Uterine smooth muscle cell (primary cell): Measurements from ENCODE around the gene WNT2. TPM values are rescaled to one million over a fixed set of nuclear protein-coding genes. Genes with fewer than 3 reads are reported as not detected.

Source experiments
- total RNA-seq: library from RNA; depleted of rRNA; stranded (reverse); fragments of >200 nt; gene quantifications from 2 replicates; pipeline ENCODE4 v1.2.3, GENCODE V29; 2014

WNT2 gene
- total RNA-seq, result 0.66 and 3.6 TPM in 2 replicates

GRCh38 chr7:117322741-117323304, at the start of gene WNT2:
Gene WNT2 (minus strand): TSS chr7:117323058. CDS start chr7:117322989, 69 bp downstream.

Other genes with a start within 250 kb of the WNT2 start
- not detected in 2 replicates for gene ASZ1, start 104.4 kb upstream of the WNT2 start, total RNA-seq
- under 0.01 TPM in 2 replicates for gene CFTR, start 157.0 kb upstream of the WNT2 start, total RNA-seq